Transverse colon (tissue), 4 donors: ENCODE data around the gene RITA1. TPM values are rescaled to one million over a fixed set of nuclear protein-coding genes. Genes with fewer than 3 reads are reported as not detected.

ENCODE experiments used
- DNase-seq: peaks from one replicate; pipeline ENCODE4 v3.0.0-alpha.2; 2019
- H3K27ac ChIP-seq, 4 donors: fragments of 200-600 bp; sonication (generic); 2 replicates each; pipeline ENCODE4 v1.5.1; 2016 to 2018; ENCODE audit warnings: inconsistent platforms in 4 of 4
- H3K27me3 ChIP-seq: fragments of 200-600 bp; sonication (generic); 2 replicates; pipeline ENCODE4 v1.5.1; 2017; ENCODE audit warnings: inconsistent platforms
- H3K36me3 ChIP-seq, 4 donors: fragments of 200-600 bp; sonication (generic); 2 replicates each; pipeline ENCODE4 v1.5.1; 2017 to 2019; ENCODE audit warnings: inconsistent platforms in 4 of 4
- H3K4me1 ChIP-seq, 4 donors: fragments of 200-600 bp; sonication (generic); 2 replicates each; pipeline ENCODE4 v1.5.1; 2017 to 2020; ENCODE audit warnings: inconsistent platforms in 4 of 4
- H3K4me3 ChIP-seq, 4 donors: fragments of 200-600 bp; sonication (generic); 1 replicate in 1 of 4; 2 replicates in 3 of 4; pipeline versions ENCODE4 v1.5.1 to v1.6.1; 2017 to 2019; ENCODE audit warnings: inconsistent platforms in 4 of 4
- H3K9me3 ChIP-seq, 2 donors: fragments of 200-600 bp; sonication (generic); 2 replicates each; pipeline ENCODE4 v1.5.1; 2017 to 2019; ENCODE audit warnings: inconsistent platforms in 2 of 2
- EP300 ChIP-seq: sonication (generic); formaldehyde crosslinking; IDR thresholded peaks from one replicate; pipeline ENCODE4 v1.6.1; 2017; ENCODE audit warnings: antibody characterized with exemption, low read depth
- POLR2A ChIP-seq: fragments of 450-650 bp; IDR thresholded peaks from one replicate; pipeline ENCODE4 v1.6.1; 2016; ENCODE audit warnings: antibody characterized with exemption, mild to moderate bottlenecking, moderate library complexity
- POLR2AphosphoS5 ChIP-seq, 3 donors: sonication (generic); formaldehyde crosslinking; IDR thresholded peaks; one replicate each; pipeline ENCODE4 v1.6.1; 2016; ENCODE audit warnings: antibody characterized with exemption in 3 of 3
- WGBS, 2 donors: methylation state at CpG; one replicate each; pipeline ENCODE4 v1.1.5; 2018; ENCODE audit warnings: low coverage in 1 of 2; 5-methylcytosine and 5-hydroxymethylcytosine counted together
- in situ Hi-C, 4 donors: fragments of 200-750 bp; cut with MboI; loops; one replicate each; pipeline versions ENCODE4 v1.15.0 to v1.15.1; 2017; ENCODE audit warnings: low sequenced_read_pairs in 3 of 4, low pct_ligation_motif_present in 1 of 4, low pct_unique_long_range_greater_than_20kb in 1 of 4
- intact Hi-C: fragments of 100-400 bp; cut with DNase I; formaldehyde crosslinking; loops from one replicate; pipeline ENCODE4 v1.15.1; 2023; ENCODE audit warnings: low total_unique reads
- total RNA-seq, 4 donors: library from RNA; depleted of rRNA; stranded (reverse); fragments of >200 nt; gene quantifications; one replicate each; pipeline ENCODE4 v1.1.0, GENCODE V29; 2016
- TF ChIP-seq, protein P1 (sequence below), 5 experiments: fragments of 200-600 bp in 3 of 5; fragments of 450-650 bp in 2 of 5; sonication (generic) in 3 of 5; IDR thresholded peaks; 1 replicate in 2 of 5; 2 replicates in 3 of 5; pipeline ENCODE4 v1.5.1; 2016 to 2017; ENCODE audit warnings: antibody characterized with exemption in 5 of 5, inconsistent platforms in 3 of 5, mild to moderate bottlenecking in 2 of 5, moderate library complexity in 1 of 5

The RITA1 gene
- total RNA-seq, 4 donors from 2014 or later, result 17.5 to 41.5 (median 23.8) TPM

DNA sequence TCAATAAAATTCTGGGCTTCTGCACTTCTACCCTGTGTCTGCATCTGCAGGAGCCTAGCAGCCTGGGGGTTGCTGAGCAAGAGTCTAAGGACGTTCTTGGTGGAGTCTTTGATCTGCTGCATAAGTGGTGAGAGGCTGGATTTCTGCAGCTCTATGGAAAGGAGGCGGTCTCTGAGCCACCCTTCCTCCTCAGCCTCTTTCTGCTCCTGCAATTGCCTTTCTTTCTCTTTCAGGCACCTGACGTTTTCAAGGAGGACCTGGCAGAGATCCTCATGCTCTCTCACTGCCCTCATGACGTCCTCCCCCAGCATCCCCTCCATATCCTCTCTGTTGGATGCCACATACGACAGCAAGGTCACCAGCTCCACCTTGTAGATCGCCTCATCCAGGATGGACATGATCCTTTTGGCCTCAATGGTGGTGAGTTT, 22.1 kb downstream of the RITA1 start:
- WGBS, 2 donors, result 73% methylated on average over 6 of the region's 6 CpGs; no CpG with 5 or more reads in 1 of the 2 donors
- Histone ChIP-seq H3K4me3 (no peak overlapping the region), H3K27ac (peak overlapping the region; percentile 62 to 77 (median 66)), H3K4me1 (peaks cover 0 to 21% (median 0%) of the 10 kb centered on the region in 4 donors), H3K27me3 (no peaks in the 10 kb centered on the region), H3K9me3 (no peaks in the 10 kb centered on the region), H3K36me3 (no peaks in the 10 kb centered on the region)
- intact Hi-C loops (no loop called here), in situ Hi-C loops (no loop called here)
- DNase-seq, result no peak
- no peak for TF ChIP-seq POLR2AphosphoS5 (IDR thresholded peaks at IDR 0.05)
- no peak for TF ChIP-seq EP300
- no peak for TF ChIP-seq POLR2A
- TF ChIP-seq, protein P1, sequence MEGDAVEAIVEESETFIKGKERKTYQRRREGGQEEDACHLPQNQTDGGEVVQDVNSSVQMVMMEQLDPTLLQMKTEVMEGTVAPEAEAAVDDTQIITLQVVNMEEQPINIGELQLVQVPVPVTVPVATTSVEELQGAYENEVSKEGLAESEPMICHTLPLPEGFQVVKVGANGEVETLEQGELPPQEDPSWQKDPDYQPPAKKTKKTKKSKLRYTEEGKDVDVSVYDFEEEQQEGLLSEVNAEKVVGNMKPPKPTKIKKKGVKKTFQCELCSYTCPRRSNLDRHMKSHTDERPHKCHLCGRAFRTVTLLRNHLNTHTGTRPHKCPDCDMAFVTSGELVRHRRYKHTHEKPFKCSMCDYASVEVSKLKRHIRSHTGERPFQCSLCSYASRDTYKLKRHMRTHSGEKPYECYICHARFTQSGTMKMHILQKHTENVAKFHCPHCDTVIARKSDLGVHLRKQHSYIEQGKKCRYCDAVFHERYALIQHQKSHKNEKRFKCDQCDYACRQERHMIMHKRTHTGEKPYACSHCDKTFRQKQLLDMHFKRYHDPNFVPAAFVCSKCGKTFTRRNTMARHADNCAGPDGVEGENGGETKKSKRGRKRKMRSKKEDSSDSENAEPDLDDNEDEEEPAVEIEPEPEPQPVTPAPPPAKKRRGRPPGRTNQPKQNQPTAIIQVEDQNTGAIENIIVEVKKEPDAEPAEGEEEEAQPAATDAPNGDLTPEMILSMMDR (IDR thresholded peaks at IDR 0.05), result no peak

GRCh38 chr12:113208041-113208934, 22.8 kb downstream of the RITA1 start:
- Histone ChIP-seq H3K36me3 (no peaks in the 10 kb centered on the region), H3K27ac (peak overlapping the region; percentile 62 to 77 (median 66)), H3K4me3 (no peak overlapping the region), H3K9me3 (no peaks in the 10 kb centered on the region), H3K4me1 (peaks cover 0 to 21% (median 0%) of the 10 kb centered on the region in 4 donors), H3K27me3 (no peaks in the 10 kb centered on the region)
- in situ Hi-C loops (no loop called here), intact Hi-C loops (no loop called here)
- DNase-seq, result peak; percentile 67
- TF ChIP-seq, protein P1 (IDR thresholded peaks at IDR 0.05), result no peak
- TF ChIP-seq EP300, result no peak
- TF ChIP-seq POLR2AphosphoS5 (IDR thresholded peaks at IDR 0.05), result peak in 2 of 3 donors; percentile 5 to 26
- TF ChIP-seq POLR2A, result no peak
- 68% methylated on average over 10 of the region's 10 CpGs; no CpG with 5 or more reads in 1 of the 2 donors for WGBS, 2 donors

GRCh38 chr12:113211160-113211559, 25.6 kb downstream of the RITA1 start:
- intact Hi-C loops, result no loop called here
- no peak for TF ChIP-seq EP300
- Histone ChIP-seq H3K27ac (no peak overlapping the region), H3K36me3 (no peaks in the 10 kb centered on the region), H3K27me3 (no peaks in the 10 kb centered on the region), H3K9me3 (no peaks in the 10 kb centered on the region), H3K4me1 (peaks cover 0 to 32% (median 7%) of the 10 kb centered on the region in 4 donors), H3K4me3 (no peak overlapping the region)
- in situ Hi-C loops, result no loop called here
- WGBS, 2 donors, result 94 to 100% methylated on average over 2 to 6 of the region's 6 CpGs
- DNase-seq, result no peak

DNA sequence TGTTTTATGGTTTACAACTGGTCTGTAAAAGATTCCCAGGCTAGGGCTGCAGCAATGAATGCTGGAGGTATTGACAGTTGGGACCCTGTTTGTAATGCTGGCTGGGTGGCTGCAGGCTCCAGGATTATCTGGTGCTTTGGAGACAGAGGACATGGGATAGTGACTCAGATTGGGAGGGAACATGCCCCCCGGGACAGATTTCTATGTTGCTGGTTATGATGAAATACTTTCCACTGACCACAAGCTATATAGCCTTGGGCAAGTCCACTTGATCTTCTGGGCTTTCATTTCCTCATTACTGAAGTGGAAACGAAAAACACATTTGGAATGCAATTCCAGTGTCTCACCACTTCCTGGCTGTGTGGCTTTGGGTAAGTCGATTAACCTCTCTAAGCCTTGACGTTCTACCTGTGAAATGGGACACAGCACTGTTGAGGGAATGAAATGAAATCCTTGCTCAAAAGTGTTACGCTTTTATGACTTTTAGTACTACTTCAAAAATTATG, 29.4 kb downstream of the RITA1 start:
- Histone ChIP-seq H3K27me3 (no peaks in the 10 kb centered on the region), H3K36me3 (no peaks in the 10 kb centered on the region), H3K27ac (peak overlapping the region; percentile 16 to 55 (median 46)), H3K4me1 (peaks cover 0 to 28% (median 14%) of the 10 kb centered on the region in 4 donors), H3K4me3 (no peak overlapping the region), H3K9me3 (no peaks in the 10 kb centered on the region)
- TF ChIP-seq POLR2A (no peak), POLR2AphosphoS5 (IDR thresholded peaks at IDR 0.05) (peak; percentile 48 to 68 (median 56)), EP300 (no peak)
- TF ChIP-seq, protein P1 (IDR thresholded peaks at IDR 0.05), result peak in 3 of 5 experiments; percentile 11 to 46 (median 36)
- WGBS, 2 donors, result 37 to 53% methylated on average over 4 to 5 of the region's 5 CpGs
- in situ Hi-C loops, result no loop called here
- intact Hi-C loops, result no loop called here
- peak; percentile 53 for DNase-seq
